GM23338 (cell line): ENCODE data around the gene HAGH. TPM values are rescaled to one million over a fixed set of nuclear protein-coding genes. Genes with fewer than 3 reads are reported as not detected.
"Not testable (repeated sequence)": the region's sequence is repeated elsewhere in the genome, so short reads cannot be mapped to it uniquely, and the experiment has no call there.

Experiments used
- ATAC-seq: fragments of 200-7000 bp; cut with Tn5 transposase; 3 replicates; pipeline ENCODE4 v1.9.1; 2020
- DNase-seq: peaks from one replicate; pipeline ENCODE4 v3.0.0-alpha.2; 2015; ENCODE audit warnings: low spot score
- H2AFZ ChIP-seq: fragments of 200-600 bp; sonication (generic); 2 replicates; pipeline ENCODE4 v1.8.0; 2016; ENCODE audit warnings: antibody characterized with exemption, mild to moderate bottlenecking, moderate library complexity
- H3F3A ChIP-seq: fragments of 200-600 bp; sonication (generic); replicated peaks from 2 replicates; pipeline ENCODE4 v1.8.0; 2017; ENCODE audit warnings: antibody characterized with exemption, mixed run types, low read depth
- H3K27ac ChIP-seq: fragments of 200-600 bp; sonication (generic); 2 replicates; pipeline ENCODE4 v1.6.1; 2016; ENCODE audit warnings: low read depth
- H3K27me3 ChIP-seq: fragments of 200-600 bp; sonication (generic); 2 replicates; pipeline ENCODE4 v1.8.0; 2016; ENCODE audit warnings: mild to moderate bottlenecking, mixed run types, moderate library complexity; ENCODE audit not compliant: insufficient read depth
- H3K36me3 ChIP-seq: fragments of 200-600 bp; sonication (generic); 2 replicates; pipeline ENCODE4 v1.8.0; 2016; ENCODE audit warnings: mild to moderate bottlenecking; ENCODE audit not compliant: insufficient read depth
- H3K4me1 ChIP-seq: fragments of 200-600 bp; sonication (generic); 2 replicates; pipeline ENCODE4 v1.8.0; 2016; ENCODE audit warnings: mild to moderate bottlenecking, moderate library complexity; ENCODE audit not compliant: insufficient read depth
- H3K4me2 ChIP-seq: fragments of 200-600 bp; sonication (generic); 2 replicates; pipeline ENCODE4 v1.7.1; 2017; ENCODE audit warnings: mixed run types
- H3K4me3 ChIP-seq: fragments of 200-600 bp; sonication (generic); 2 replicates; pipeline ENCODE4 v1.6.1; 2016; ENCODE audit warnings: mixed run types
- H3K79me2 ChIP-seq: fragments of 200-600 bp; sonication (generic); replicated peaks from 2 replicates; pipeline ENCODE4 v1.8.0; 2017; ENCODE audit warnings: mild to moderate bottlenecking; ENCODE audit not compliant: insufficient read depth
- H3K9me2 ChIP-seq: fragments of 200-600 bp; sonication (generic); 2 replicates; pipeline ENCODE4 v1.8.0; 2017; ENCODE audit not compliant: insufficient read depth
- H4K20me1 ChIP-seq: fragments of 200-600 bp; sonication (generic); replicated peaks from 2 replicates; pipeline ENCODE4 v1.8.0; 2017; ENCODE audit warnings: mild to moderate bottlenecking; ENCODE audit not compliant: insufficient read depth
- H3K27ac Mint-ChIP-seq: 2 replicates; pipeline ENCODE4 v1.8.0; 2020; ENCODE audit warnings: inconsistent platforms, mild to moderate bottlenecking, moderate library complexity, mixed read lengths
- H3K27me3 Mint-ChIP-seq: 3 replicates; pipeline ENCODE4 v1.8.0; 2022; ENCODE audit warnings: low read depth, mild to moderate bottlenecking, moderate library complexity, mixed read lengths, inconsistent platforms; ENCODE audit not compliant: insufficient read depth, poor library complexity
- H3K36me3 Mint-ChIP-seq: 3 replicates; pipeline ENCODE4 v1.8.0; 2021; ENCODE audit warnings: low read depth, mild to moderate bottlenecking, inconsistent platforms, moderate library complexity, mixed read lengths
- H3K4me1 Mint-ChIP-seq: 3 replicates; pipeline ENCODE4 v1.8.0; 2020; ENCODE audit warnings: mild to moderate bottlenecking, inconsistent platforms, mixed read lengths
- H3K4me3 Mint-ChIP-seq: 3 replicates; pipeline ENCODE4 v1.8.0; 2021; ENCODE audit warnings: moderate library complexity, mild to moderate bottlenecking, inconsistent platforms, mixed read lengths
- H3K9me3 Mint-ChIP-seq: 3 replicates; pipeline ENCODE4 v1.8.0; 2020; ENCODE audit warnings: moderate library complexity, mild to moderate bottlenecking, inconsistent platforms, mixed read lengths
- CTCF ChIP-seq, 2 experiments: fragments of 200-600 bp in 1 of 2; sonication (generic) in 1 of 2; conservative IDR thresholded peaks; 2 replicates each; pipeline versions ENCODE4 v1.5.1 to v1.6.1; 2016 to 2017; ENCODE audit warnings: antibody characterized with exemption in 2 of 2, low read depth in 2 of 2, mild to moderate bottlenecking in 2 of 2, moderate library complexity in 1 of 2
- ETS1 ChIP-seq: IDR thresholded peaks from 2 replicates; pipeline ENCODE4 v1.6.1; 2016; ENCODE audit warnings: antibody characterized with exemption
- EZH2phosphoT487 ChIP-seq: fragments of 200-600 bp; sonication (generic); IDR thresholded peaks from one replicate; pipeline ENCODE4 v1.8.1; 2018; ENCODE audit warnings: antibody characterized with exemption; ENCODE audit not compliant: unreplicated experiment
- JUNB ChIP-seq: IDR thresholded peaks from one replicate; pipeline ENCODE4 v1.6.1; 2016; ENCODE audit warnings: antibody characterized with exemption; ENCODE audit not compliant: unreplicated experiment
- POLR2AphosphoS5 ChIP-seq: IDR thresholded peaks from 2 replicates; pipeline ENCODE4 v1.6.1; 2016; ENCODE audit warnings: antibody characterized with exemption, low read depth
- REST ChIP-seq: IDR thresholded peaks from one replicate; pipeline ENCODE4 v1.6.1; 2018; ENCODE audit warnings: antibody characterized with exemption; ENCODE audit not compliant: unreplicated experiment
- STAT1 ChIP-seq: IDR thresholded peaks from one replicate; pipeline ENCODE4 v1.6.1; 2016; ENCODE audit warnings: antibody characterized with exemption; ENCODE audit not compliant: unreplicated experiment
- ZNF114 ChIP-seq: fragments of 250-450 bp; sonication (Bioruptor Pico); IDR thresholded peaks from 2 replicates; pipeline ENCODE4 v1.5.0; 2020; ENCODE audit warnings: mild to moderate bottlenecking, moderate library complexity
- polyA plus RNA-seq: library from polyadenylated mRNA; unstranded; fragments of >200 nt; fragmentation: Nextera tagmentation; extraction: Ambion mirVana; gene quantifications from 2 replicates; pipeline ENCODE4 v1.2.1, GENCODE V29; 2016
- total RNA-seq: library from RNA; depleted of rRNA; stranded (reverse); fragments of >200 nt; shearing (Covaris generic); gene quantifications from 2 replicates; pipeline ENCODE4 v1.2.3, GENCODE V29; 2014

The HAGH gene
- total and polyA plus RNA-seq, 2 experiments from 2014 or later: 24.7 to 28.9 TPM

- no peak for TF ChIP-seq REST
- no peak for TF ChIP-seq POLR2AphosphoS5
Observed at GRCh38 chr16:1807626-1808025, 19.0 kb downstream of the HAGH start (continued).

GRCh38 chr16:1800701-1801100, 25.9 kb downstream of the HAGH start:
- H3F3A ChIP-seq: no peaks in the 10 kb centered on the region
- no peaks in the 10 kb centered on the region for H3K4me1 ChIP-seq
- H3K4me2 ChIP-seq: no peak overlapping the region
- H3K27ac ChIP-seq: no peak overlapping the region
- no peak for DNase-seq
- no peak overlapping the region for H3K4me3 Mint-ChIP-seq
- H3K9me2 ChIP-seq: no peaks in the 10 kb centered on the region
- no peaks in the 10 kb centered on the region for H3K27me3 ChIP-seq
- peaks cover 5% of the 10 kb centered on the region for H3K27me3 Mint-ChIP-seq
- no peak for ATAC-seq
- no peak for TF ChIP-seq STAT1
- no peak for TF ChIP-seq POLR2AphosphoS5
- no peak for TF ChIP-seq ZNF114 (CRISPR knock-in tag)
- no peak for TF ChIP-seq ETS1
- no peak for TF ChIP-seq JUNB
- TF ChIP-seq CTCF (conservative IDR thresholded peaks at IDR 0.05; ENCODE audit: low read depth in 2 of 2): no peak
- no peak for TF ChIP-seq EZH2phosphoT487
- peaks cover 67% of the 10 kb centered on the region for H3K9me3 Mint-ChIP-seq
- no peak overlapping the region for H2AFZ ChIP-seq
- no peaks in the 10 kb centered on the region; the same call in 1 of the 2 replicates for H3K36me3 ChIP-seq
- no peaks in the 10 kb centered on the region for H4K20me1 ChIP-seq
- H3K79me2 ChIP-seq: no peaks in the 10 kb centered on the region
- no peak overlapping the region for H3K27ac Mint-ChIP-seq
- no peaks in the 10 kb centered on the region for H3K4me1 Mint-ChIP-seq
- peaks cover 71% of the 10 kb centered on the region for H3K36me3 Mint-ChIP-seq
- H3K4me3 ChIP-seq: no peak overlapping the region

- not testable (repeated sequence) for H3K4me1 ChIP-seq, DNase-seq, H3K27me3 ChIP-seq, H2AFZ ChIP-seq, H3K9me2 ChIP-seq, H3K27ac ChIP-seq, H3F3A ChIP-seq, H4K20me1 ChIP-seq, H3K79me2 ChIP-seq, H3K27ac Mint-ChIP-seq, H3K27me3 Mint-ChIP-seq, H3K4me3 ChIP-seq, ATAC-seq, H3K4me1 Mint-ChIP-seq, H3K4me3 Mint-ChIP-seq, H3K36me3 ChIP-seq, H3K4me2 ChIP-seq
- H3K36me3 Mint-ChIP-seq: peaks cover 59% of the 10 kb centered on the region
- peaks cover 63% of the 10 kb centered on the region for H3K9me3 Mint-ChIP-seq
Observed at GRCh38 chr16:1799263-1799662, 27.4 kb downstream of the HAGH start.
